H9 (cell line): ENCODE results near the gene ARMH3. TPM values are rescaled to one million over a fixed set of nuclear protein-coding genes. Genes with fewer than 3 reads are reported as not detected.

ENCODE experiments used
- DNase-seq: peaks from one replicate; pipeline ENCODE4 v3.0.0-alpha.2; 2017
- H2AFZ ChIP-seq: one replicate; pipeline ENCODE4 v1.6.1; 2013; ENCODE audit warnings: mild to moderate bottlenecking, low read length, control low read depth, moderate library complexity
- H2AK5ac ChIP-seq: 2 replicates; pipeline ENCODE4 v1.6.1; 2013; ENCODE audit warnings: low read length, control low read depth, mixed read lengths; ENCODE audit not compliant: insufficient read length
- H2BK120ac ChIP-seq: one replicate; pipeline ENCODE4 v1.6.1; 2013; ENCODE audit warnings: low read depth, mild to moderate bottlenecking, low read length, control low read depth, inconsistent platforms; ENCODE audit not compliant: poor library complexity, severe bottlenecking
- H2BK12ac ChIP-seq: 2 replicates; pipeline ENCODE4 v1.6.1; 2013; ENCODE audit warnings: low read length, control low read depth, mixed read lengths, low read depth; ENCODE audit not compliant: insufficient read length
- H2BK15ac ChIP-seq: 2 replicates; pipeline ENCODE4 v1.6.1; 2013; ENCODE audit warnings: low read depth, low read length, control low read depth
- H2BK20ac ChIP-seq: one replicate; pipeline ENCODE4 v1.6.1; 2013; ENCODE audit warnings: low read depth, mild to moderate bottlenecking, low read length, control low read depth, inconsistent platforms; ENCODE audit not compliant: poor library complexity, severe bottlenecking
- H2BK5ac ChIP-seq: 2 replicates; pipeline ENCODE4 v1.6.1; 2013; ENCODE audit warnings: low read length, control low read depth, mixed read lengths; ENCODE audit not compliant: insufficient read length
- H3K14ac ChIP-seq: 2 replicates; pipeline ENCODE4 v1.6.1; 2013; ENCODE audit warnings: low read length, control low read depth; ENCODE audit not compliant: insufficient read depth
- H3K18ac ChIP-seq: 2 replicates; pipeline ENCODE4 v1.6.1; 2013; ENCODE audit warnings: low read depth, mild to moderate bottlenecking, mixed read lengths, low read length, control low read depth; ENCODE audit not compliant: insufficient read length
- H3K23ac ChIP-seq: 2 replicates; pipeline ENCODE4 v1.6.1; 2013; ENCODE audit warnings: low read length, control low read depth, mixed read lengths, low read depth; ENCODE audit not compliant: insufficient read length
- H3K23me2 ChIP-seq: 2 replicates; pipeline ENCODE4 v1.6.1; 2013; ENCODE audit warnings: low read depth, mild to moderate bottlenecking, mixed read lengths, low read length, control low read depth; ENCODE audit not compliant: insufficient read length, poor library complexity, severe bottlenecking
- H3K27ac ChIP-seq: 2 replicates; pipeline ENCODE4 v1.5.1; 2013; ENCODE audit warnings: low read length, control low read depth, mixed read lengths, low read depth; ENCODE audit not compliant: insufficient read length
- H3K27me3 ChIP-seq: 2 replicates; pipeline ENCODE4 v1.6.1; 2013; ENCODE audit warnings: low read length, control low read depth, inconsistent platforms; ENCODE audit not compliant: insufficient read depth
- H3K4ac ChIP-seq: 2 replicates; pipeline ENCODE4 v1.6.1; 2013; ENCODE audit warnings: low read depth, mild to moderate bottlenecking, control low read depth, inconsistent platforms, low read length, moderate library complexity
- H3K4me1 ChIP-seq: 2 replicates; pipeline ENCODE4 v1.6.1; 2013; ENCODE audit warnings: low read length, control low read depth, inconsistent platforms; ENCODE audit not compliant: insufficient read depth
- H3K4me2 ChIP-seq: 2 replicates; pipeline ENCODE4 v1.6.1; 2013; ENCODE audit warnings: low read length, control low read depth, mixed read lengths; ENCODE audit not compliant: insufficient read length, insufficient read depth
- H3K56ac ChIP-seq: 2 replicates; pipeline ENCODE4 v1.6.1; 2013; ENCODE audit warnings: low read depth, mild to moderate bottlenecking, mixed read lengths, low read length, control low read depth; ENCODE audit not compliant: insufficient read length
- H3K79me1 ChIP-seq: 2 replicates; pipeline ENCODE4 v1.6.1; 2013; ENCODE audit warnings: low read depth, mild to moderate bottlenecking, moderate library complexity, low read length, control low read depth, inconsistent platforms; ENCODE audit not compliant: insufficient read depth, poor library complexity, severe bottlenecking
- H3K79me2 ChIP-seq: 2 replicates; pipeline ENCODE4 v1.6.1; 2013; ENCODE audit warnings: low read length, control low read depth, inconsistent platforms; ENCODE audit not compliant: insufficient read depth
- H3K9ac ChIP-seq: 2 replicates; pipeline ENCODE4 v1.6.1; 2013; ENCODE audit warnings: low read length, control low read depth, mixed read lengths; ENCODE audit not compliant: insufficient read length; ENCODE audit errors: extremely low read depth
- H3K9me3 ChIP-seq: one replicate; pipeline ENCODE4 v1.6.1; 2013; ENCODE audit warnings: low read depth, low read length, inconsistent platforms; ENCODE audit not compliant: control insufficient read depth
- H3T11ph ChIP-seq: one replicate; pipeline ENCODE4 v1.6.1; 2013; ENCODE audit warnings: mild to moderate bottlenecking, low read length, control low read depth, inconsistent platforms
- H4K20me1 ChIP-seq: one replicate; pipeline ENCODE4 v1.6.1; 2013; ENCODE audit not compliant: control insufficient read depth, insufficient read length, insufficient read depth
- H4K5ac ChIP-seq: 2 replicates; pipeline ENCODE4 v1.6.1; 2013; ENCODE audit warnings: low read depth, mild to moderate bottlenecking, mixed read lengths, low read length, control low read depth; ENCODE audit not compliant: insufficient read length
- H4K8ac ChIP-seq: replicated peaks from 2 replicates; pipeline ENCODE4 v1.6.1; 2013; ENCODE audit warnings: low read length, control low read depth, mixed read lengths, low read depth; ENCODE audit not compliant: insufficient read length
- H4K91ac ChIP-seq: 2 replicates; pipeline ENCODE4 v1.6.1; 2013; ENCODE audit warnings: low read depth, mild to moderate bottlenecking, moderate library complexity, mixed read lengths, low read length, control low read depth; ENCODE audit not compliant: insufficient read length
- H3K27ac Mint-ChIP-seq, 3 experiments: 2 replicates in 2 of 3; 3 replicates in 1 of 3; pipeline ENCODE4 v1.8.0; 2020 to 2021; ENCODE audit warnings: mixed read lengths in 3 of 3, mild to moderate bottlenecking in 1 of 3, moderate library complexity in 1 of 3
- H3K27me3 Mint-ChIP-seq: 2 replicates; pipeline ENCODE4 v1.8.0; 2021; ENCODE audit warnings: low read depth, mild to moderate bottlenecking, moderate library complexity, mixed read lengths
- H3K36me3 Mint-ChIP-seq, 3 experiments: 2 replicates in 2 of 3; 3 replicates in 1 of 3; pipeline ENCODE4 v1.8.0; 2020 to 2021; ENCODE audit warnings: low read depth in 3 of 3, mixed read lengths in 3 of 3; ENCODE audit not compliant: insufficient read depth in 1 of 3
- H3K4me1 Mint-ChIP-seq, 2 experiments: 2 replicates each; pipeline ENCODE4 v1.8.0; 2020; ENCODE audit warnings: mixed read lengths in 2 of 2
- H3K4me3 Mint-ChIP-seq, 2 experiments: 2 replicates in 1 of 2; 3 replicates in 1 of 2; pipeline ENCODE4 v1.8.0; 2020 to 2021; ENCODE audit warnings: mild to moderate bottlenecking in 2 of 2, mixed read lengths in 2 of 2, moderate library complexity in 1 of 2
- H3K9me3 Mint-ChIP-seq, 2 experiments: 2 replicates in 1 of 2; 3 replicates in 1 of 2; pipeline ENCODE4 v1.8.0; 2020; ENCODE audit warnings: mild to moderate bottlenecking in 2 of 2, mixed read lengths in 2 of 2, moderate library complexity in 1 of 2
- WGBS: extraction: QIAGEN DNeasy Blood & Tissue Kit; methylation state at CpG from one replicate; pipeline ENCODE4 v1.1.7; 2013; ENCODE audit warnings: missing lambda C conversion rate, low lambda C conversion rate, mixed read lengths; ENCODE audit not compliant: insufficient read length; ENCODE audit errors: extremely low coverage; 5-methylcytosine and 5-hydroxymethylcytosine counted together
- total RNA-seq: library from RNA; stranded (reverse); gene quantifications from 2 replicates; pipeline ENCODE4 v1.2.1, GENCODE V29; 2021
- TF ChIP-seq, protein P1 (sequence below): fragments of 200-600 bp; sonication (generic); conservative IDR thresholded peaks from 3 replicates; pipeline ENCODE4 v1.8.0; 2021; ENCODE audit warnings: antibody characterized with exemption, mild to moderate bottlenecking

Gene ARMH3
- total RNA-seq, 1 experiment from 2014 or later, result 20.4 TPM

DNA sequence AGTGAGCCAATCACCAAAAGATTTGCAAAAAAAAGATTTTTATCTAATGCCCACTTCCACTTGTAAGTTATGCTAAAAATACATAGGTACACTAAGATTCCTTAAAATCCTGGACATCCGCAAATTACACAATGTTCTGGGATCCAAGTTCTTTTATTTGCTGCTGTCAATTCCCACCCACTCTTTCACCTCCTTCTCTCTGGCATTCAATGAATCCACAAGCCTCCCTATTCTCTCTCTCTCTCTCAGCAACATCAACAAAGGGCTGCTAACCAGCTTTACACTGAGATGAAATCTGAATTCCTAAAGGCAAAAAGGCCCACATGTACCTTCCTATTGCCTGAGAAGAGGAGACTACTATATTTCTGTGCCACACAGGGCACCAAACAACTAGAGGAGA is 99.9 kb downstream of the ARMH3 start:
- no peak overlapping the region for H3K4me3 Mint-ChIP-seq
- H3K4me1 ChIP-seq, result no peaks in the 10 kb centered on the region

More for the DNA sequence above, 99.9 kb downstream of the ARMH3 start:
- Histone ChIP-seq H3K9me3 (no peaks in the 10 kb centered on the region), H2AFZ (no peak overlapping the region), H3K23ac (no peak overlapping the region), H3K79me1 (no peaks in the 10 kb centered on the region), H4K8ac (no peak overlapping the region), H2BK12ac (no peak overlapping the region), H3K4me2 (no peak overlapping the region), H2BK120ac (no peak overlapping the region), H4K5ac (no peak overlapping the region), H3K27ac (no peak overlapping the region), H3K27me3 (no peaks in the 10 kb centered on the region), H2BK15ac (no peak overlapping the region), H3K23me2 (no peaks in the 10 kb centered on the region), H4K91ac (no peak overlapping the region), H3K56ac (no peak overlapping the region), H2BK20ac (no peak overlapping the region), H3K18ac (no peak overlapping the region), H4K20me1 (no peaks in the 10 kb centered on the region), H3K14ac (no peak overlapping the region), H3K4ac (no peak overlapping the region), H2BK5ac (no peak overlapping the region), H3K79me2 (no peaks in the 10 kb centered on the region), H3T11ph (no peak overlapping the region), H3K9ac (no peak overlapping the region), H2AK5ac (no peak overlapping the region)
- H3K9me3 Mint-ChIP-seq, result no peaks in the 10 kb centered on the region
- TF ChIP-seq, protein P1, sequence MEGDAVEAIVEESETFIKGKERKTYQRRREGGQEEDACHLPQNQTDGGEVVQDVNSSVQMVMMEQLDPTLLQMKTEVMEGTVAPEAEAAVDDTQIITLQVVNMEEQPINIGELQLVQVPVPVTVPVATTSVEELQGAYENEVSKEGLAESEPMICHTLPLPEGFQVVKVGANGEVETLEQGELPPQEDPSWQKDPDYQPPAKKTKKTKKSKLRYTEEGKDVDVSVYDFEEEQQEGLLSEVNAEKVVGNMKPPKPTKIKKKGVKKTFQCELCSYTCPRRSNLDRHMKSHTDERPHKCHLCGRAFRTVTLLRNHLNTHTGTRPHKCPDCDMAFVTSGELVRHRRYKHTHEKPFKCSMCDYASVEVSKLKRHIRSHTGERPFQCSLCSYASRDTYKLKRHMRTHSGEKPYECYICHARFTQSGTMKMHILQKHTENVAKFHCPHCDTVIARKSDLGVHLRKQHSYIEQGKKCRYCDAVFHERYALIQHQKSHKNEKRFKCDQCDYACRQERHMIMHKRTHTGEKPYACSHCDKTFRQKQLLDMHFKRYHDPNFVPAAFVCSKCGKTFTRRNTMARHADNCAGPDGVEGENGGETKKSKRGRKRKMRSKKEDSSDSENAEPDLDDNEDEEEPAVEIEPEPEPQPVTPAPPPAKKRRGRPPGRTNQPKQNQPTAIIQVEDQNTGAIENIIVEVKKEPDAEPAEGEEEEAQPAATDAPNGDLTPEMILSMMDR, result no peak
- H3K4me1 Mint-ChIP-seq, result peaks cover 2 to 26% of the 10 kb centered on the region in 2 experiments; a peak in 2 of 4 replicates
- peak overlapping the region in 1 of 3 experiments; percentile 49; a peak in 2 of 7 replicates for H3K27ac Mint-ChIP-seq
- peaks cover 6 to 26% (median 26%) of the 10 kb centered on the region in 3 experiments; a peak in 6 of 7 replicates for H3K36me3 Mint-ChIP-seq
- DNase-seq, result no peak
- WGBS, result no CpG with 5 or more reads among the region's 1 CpG
- H3K27me3 Mint-ChIP-seq, result no peaks in the 10 kb centered on the region
